8988T (cell line): ENCODE results near the gene ZMYND19.
"Not testable (repeated sequence)": the region's sequence is repeated elsewhere in the genome, so short reads cannot be mapped to it uniquely, and the experiment has no call there.

Experiments
- DNase-seq: peaks from one replicate; pipeline ENCODE4 v3.0.0; 2011

ZMYND19 gene

DNA sequence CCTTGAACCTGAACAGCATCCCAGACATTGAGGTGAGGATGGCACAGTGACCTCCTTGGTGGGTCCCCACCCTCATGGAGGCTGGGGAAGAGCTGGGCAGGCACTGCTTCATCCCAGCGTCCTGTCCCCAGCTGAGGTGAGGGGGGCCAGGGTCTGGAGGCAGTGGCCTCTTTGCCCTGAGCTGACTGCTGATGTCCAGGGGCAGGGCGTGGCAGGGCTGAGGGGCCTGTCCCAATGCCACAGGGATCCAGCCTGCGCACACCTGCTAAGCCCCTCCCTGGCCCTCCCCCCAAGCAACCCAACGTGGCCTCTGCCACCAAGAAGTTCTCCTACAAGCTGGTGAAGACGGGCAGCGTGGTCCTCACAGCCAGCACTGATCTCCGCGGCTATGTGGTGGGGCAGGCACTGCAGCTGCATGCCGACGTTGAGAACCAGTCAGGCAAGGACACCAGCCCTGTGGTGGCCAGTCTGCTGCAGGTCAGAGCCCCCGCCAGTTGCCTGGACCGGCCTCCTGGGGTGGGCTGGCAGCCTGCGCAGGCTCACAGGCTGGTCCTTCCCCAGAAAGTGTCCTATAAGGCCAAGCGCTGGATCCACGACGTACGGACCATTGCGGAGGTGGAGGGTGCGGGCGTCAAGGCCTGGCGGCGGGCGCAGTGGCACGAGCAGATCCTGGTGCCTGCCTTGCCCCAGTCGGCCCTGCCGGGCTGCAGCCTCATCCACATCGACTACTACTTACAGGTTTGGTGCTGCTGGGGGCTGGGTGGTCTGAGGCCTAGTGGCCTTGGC lies 23.6 kb upstream of the ZMYND19 start:
- no peak for DNase-seq

DNA sequence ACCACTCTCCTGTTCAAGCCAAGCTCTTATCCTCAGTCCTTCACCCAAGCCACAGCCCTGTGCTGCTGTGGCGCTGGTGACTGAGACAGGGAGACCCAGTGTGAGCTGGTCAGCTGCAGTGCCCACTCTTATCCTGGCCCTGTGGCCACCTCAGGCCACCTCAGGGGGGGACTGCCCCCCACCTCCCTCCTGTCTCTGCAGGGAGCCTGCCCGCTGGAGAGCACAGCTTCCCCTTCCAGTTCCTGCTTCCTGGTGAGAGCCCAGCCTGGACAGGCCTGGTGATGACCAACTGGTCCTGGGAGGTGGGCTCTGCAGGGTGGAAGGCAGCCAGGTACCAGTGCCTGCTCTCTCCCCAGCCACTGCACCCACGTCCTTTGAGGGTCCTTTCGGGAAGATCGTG lies 22.9 kb upstream of the ZMYND19 start:
- DNase-seq, result no peak

- no peak for DNase-seq
These were observed 22.4 kb upstream of the ZMYND19 start for GRCh38 chr9:137612741-137613142.

DNA sequence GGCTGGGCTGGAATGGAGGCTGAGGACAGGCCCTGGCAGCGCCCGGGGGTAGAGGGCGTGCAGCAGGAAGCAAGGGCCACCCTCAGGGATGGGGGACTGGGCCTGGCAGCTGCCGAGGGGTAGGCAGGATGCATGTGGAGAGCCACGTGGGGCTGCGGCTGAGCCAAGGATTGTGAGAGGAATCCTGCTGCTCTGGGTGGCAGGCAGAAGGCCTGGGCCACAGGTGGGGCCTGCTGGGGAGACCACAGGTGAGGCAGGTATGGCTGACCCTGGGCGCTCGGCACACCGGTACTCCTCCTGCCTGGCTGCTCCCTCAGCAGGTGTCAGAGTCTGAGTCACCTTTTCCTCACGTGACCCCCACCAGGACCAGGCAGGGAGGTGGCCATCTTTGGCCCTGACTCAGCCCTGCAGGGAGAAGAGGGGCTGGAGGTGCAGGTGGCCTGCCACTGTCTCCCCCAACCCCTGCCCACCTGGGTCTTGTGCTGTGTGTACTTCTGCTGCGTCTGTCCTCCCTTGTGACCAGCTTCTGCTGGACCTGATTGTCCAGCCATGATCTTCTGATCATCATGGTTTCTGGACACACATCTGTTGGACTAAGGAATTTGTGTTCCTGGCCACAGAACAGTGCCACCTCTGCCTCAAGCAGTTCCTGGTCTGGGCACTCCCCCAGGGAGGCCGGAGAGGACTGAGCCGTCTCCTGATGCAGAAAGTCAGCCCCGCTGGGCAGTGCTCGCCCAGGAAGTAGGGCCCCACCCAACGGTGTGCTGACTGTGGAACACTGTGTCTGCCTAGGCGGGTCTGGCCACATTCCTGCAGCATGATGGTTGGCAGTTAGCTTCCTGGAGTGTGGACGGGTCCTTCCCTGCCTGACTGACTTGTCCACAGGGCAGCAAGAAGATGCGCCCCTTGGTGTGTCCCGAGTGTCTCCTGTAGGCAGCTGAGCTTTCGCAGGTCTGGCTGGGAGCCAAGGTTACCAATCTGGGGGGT lies 21.6 kb upstream of the ZMYND19 start:
- DNase-seq, result peak; percentile 97

DNA sequence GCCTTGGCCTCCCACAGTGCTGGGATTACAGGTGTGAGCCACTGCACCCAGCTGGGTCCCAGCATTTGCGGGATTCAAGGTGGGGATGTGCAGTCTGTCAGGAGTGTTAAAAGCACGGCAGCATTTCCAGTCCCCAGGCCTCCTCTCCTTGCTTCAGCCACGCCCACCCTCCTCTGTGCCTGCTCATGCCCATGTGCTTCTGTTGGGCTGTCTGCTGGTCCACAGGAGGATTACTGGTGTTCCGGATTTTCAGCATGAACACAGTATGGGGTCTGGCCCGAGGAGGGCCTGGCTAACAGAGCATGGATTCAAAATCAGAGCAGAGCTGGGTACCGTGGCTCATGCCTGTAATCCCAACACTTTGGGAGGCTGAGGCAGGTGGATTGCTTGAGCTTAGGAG lies 20.6 kb upstream of the ZMYND19 start:
- DNase-seq, result no peak

DNA sequence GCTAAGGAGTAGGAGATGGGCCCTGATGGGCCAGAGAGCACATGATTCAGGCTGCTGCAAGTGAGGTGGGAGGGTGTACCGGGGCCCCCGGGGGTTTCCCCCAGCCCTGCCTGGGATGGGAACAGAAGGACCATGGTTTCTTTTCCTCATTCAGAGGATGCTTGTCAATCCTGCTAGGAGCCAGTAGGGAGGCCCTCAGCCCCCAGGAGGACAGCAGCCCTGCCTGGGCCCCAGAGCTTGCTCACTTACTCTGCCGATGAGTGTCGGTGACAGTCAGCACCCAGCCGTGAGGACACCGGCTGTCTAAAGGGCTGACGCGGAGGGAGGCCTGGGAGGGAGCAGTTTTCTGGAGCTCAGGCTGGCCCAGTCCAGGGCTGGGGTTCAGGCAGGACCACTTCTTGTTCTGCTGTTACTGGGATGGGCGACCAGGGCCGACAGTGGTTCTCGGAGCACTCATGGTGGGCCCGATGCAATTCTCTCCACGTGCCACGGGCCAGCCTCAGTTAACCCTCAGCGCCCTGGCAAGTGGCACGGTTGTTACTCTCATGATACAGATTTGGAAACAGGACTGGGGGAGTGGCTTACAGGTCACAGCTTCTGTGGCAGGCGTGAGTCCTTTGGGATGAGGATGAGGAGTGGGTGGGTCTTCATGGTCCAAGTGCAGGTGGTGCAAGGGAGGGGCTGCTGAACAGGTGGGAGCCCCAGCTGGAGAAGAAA lies 17.0 kb upstream of the ZMYND19 start:
- DNase-seq, result no peak

DNA sequence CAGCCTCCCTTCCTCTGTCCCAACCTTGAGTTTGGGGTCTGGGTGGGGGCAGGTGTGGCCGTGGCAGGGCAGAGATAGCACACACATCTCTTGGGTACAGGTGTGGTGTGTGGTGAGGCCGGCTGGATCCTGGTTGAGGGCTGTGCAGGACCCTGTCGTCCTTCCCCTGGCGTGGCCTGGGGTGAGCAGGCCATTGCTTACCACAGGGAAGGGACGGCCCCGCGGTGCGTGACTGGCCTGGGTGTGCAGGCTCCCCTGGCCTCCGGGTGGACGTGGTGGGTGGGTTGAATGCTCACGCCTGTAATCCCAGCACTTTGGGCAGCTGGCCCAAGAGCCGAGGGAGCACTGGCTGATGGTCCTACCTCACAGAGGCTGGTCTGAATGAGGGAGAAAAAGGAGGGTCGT lies 16.4 kb upstream of the ZMYND19 start:
- no peak for DNase-seq

GRCh38 chr9:137606005-137606621 lies 15.8 kb upstream of the ZMYND19 start:
- peak; percentile 26 for DNase-seq

- DNase-seq, result peak; percentile 83
These were observed 15.1 kb upstream of the ZMYND19 start, which contains the start of gene ARRDC1 for GRCh38 chr9:137605121-137606004. TSS of gene ARRDC1 (plus strand) at chr9:137605686. CDS start at chr9:137605718, 32 bp downstream.

DNA sequence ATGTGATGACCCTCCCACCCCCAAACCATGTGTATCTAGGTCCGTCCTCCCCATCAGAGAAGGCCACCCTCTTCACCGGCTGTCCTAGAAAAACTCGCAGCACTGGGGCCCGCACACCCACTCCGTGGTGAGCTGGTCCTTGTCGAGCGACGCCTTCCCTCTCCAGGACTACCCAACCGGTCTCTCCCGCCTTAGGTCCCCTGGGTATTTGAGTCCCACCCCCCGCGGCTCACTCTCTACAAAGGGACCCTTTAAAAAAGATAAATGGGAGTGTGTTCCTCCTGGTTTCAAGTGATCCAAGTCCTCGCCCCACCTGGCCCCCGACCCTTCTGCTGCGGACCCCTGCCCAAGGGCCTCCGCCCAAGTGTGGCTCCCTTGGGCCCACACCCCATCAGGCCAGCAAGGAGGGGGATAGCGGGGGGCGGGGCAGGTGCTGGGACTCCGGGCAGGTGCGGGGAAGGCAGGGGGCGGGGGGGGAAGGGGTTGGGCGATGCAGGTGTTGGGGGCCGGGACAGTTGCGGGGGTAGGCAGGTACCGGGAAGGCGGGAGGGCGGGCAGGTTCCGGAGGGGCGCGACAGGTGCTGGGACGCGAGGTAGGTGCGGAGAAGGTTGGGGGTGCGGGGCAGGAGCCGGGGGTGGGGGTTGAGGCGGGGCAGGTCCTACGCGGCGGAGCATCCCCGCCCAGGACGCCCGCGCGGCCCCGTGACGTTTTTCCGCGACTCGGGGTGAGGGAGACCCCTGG lies 14.2 kb upstream of the ZMYND19 start:
- no peak for DNase-seq

DNA sequence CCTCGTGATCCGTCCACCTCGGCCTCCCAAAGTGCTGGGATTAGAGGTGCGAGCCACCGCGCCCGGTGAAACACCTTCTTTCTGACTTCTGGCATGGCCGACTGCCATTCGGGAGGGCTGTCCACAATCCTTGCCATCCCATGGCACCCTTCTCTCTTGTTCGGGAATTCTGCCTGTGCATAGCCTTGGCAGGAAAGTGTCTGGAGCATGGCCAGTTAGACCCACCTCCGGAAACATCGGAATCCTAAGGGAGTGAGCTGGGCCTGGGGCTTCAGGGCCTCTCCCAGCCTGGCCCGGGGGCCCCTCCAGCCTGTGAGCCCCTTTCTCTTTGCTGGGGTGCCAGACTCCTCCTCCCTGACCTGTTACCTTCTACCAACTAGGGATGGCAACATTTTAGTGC lies 13.6 kb upstream of the ZMYND19 start:
- no peak for DNase-seq

- DNase-seq, result no peak
These were observed 12.3 kb upstream of the ZMYND19 start for GRCh38 chr9:137602661-137603060.

GRCh38 chr9:137598943-137599342 lies 8.6 kb upstream of the ZMYND19 start:
- DNase-seq, result no peak

DNA sequence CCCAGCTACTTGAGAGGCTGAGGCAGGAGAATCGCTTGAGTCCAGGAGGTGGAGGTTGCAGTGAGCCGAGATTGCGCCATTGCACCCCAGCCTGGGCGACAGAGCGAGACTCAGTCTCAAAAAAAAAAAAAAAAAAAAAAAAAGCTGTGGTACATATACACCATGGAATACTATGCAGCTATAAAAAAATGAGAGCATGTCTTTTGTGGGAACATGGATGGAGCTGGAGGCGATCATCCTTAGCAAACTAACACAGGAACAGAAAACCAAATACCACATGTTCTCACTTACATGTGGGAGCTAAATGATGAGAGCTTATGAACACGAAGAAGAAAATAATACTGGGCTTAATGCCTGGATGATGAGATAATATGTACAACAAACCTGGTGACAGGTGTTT lies 6.3 kb upstream of the ZMYND19 start:
- not testable (repeated sequence) for DNase-seq

DNA sequence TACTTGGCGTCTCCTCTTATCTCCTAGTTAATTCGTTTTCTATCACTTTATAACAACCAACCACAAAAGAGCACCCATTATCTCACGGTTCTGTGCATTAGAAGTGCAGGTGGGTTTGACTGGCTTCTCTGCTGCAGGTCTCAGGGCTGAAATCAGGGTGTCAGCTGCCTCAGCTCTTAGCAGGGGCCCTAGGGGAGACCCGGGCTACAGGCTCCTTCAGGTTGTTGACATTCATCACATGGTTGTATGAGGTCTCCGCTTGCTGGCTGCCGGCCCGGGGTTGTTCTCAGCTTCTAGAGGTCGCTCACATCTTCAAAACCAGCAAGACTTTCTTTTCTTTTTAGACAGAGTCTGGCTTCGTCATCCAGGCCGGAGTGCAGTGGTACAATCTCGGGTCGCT lies 2.9 kb upstream of the ZMYND19 start:
- no peak for DNase-seq

GRCh38 chr9:137592767-137593166 lies 2.5 kb upstream of the ZMYND19 start:
- no peak for DNase-seq

DNA sequence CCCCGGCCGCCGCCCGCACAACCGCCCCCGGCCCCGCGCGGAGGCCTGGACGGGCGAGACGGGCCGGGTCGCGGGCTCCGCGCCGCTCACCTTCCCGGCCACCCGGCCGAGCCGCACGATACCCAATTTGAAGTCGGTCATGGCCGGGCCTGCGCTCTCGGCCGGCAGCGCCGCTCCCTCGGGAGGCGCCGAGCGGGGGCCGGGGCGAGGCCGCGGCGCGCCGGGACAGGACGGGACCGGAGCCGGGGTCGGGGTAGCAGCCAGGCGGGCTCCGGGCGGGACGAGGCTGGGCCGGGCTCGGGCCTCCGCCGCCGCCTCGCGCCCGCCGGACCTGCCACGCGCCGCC lies 216 bp downstream of the ZMYND19 start:
- DNase-seq, result no peak

DNA sequence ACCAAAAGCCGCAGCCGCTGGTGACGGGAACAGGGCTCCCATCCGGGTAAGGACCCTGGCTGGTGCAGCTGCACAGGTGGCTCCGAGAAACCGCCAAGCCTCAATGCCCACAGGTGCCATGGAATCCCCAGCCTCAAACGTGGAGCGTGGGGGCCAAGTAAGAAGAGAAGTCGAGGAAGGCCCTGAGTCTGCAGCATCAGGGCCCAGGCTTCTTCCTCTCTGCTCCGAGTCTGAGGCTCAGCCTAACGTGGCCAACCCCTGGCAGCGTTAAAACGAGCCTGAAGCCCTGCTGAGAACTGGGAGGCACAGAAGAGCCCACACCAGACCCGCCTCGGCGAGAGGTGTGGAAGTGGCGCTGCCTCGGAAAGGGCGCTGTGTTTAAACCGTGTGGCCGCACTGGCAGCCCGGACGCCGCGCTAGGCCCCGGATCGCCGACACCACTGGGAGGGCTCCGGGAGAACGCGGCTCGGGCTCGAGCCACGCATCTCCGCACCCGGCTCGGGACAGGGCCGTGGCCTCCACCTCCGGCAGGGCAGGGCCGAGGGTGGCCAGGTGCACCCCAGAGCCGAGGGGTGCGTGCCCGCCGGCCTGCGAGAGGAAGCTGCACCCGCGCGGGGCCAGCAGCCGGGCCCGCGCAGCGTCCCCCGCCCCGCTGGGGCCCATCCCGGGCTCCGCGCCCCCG lies 730 bp downstream of the ZMYND19 start:
- DNase-seq, result peak; percentile 29

DNA sequence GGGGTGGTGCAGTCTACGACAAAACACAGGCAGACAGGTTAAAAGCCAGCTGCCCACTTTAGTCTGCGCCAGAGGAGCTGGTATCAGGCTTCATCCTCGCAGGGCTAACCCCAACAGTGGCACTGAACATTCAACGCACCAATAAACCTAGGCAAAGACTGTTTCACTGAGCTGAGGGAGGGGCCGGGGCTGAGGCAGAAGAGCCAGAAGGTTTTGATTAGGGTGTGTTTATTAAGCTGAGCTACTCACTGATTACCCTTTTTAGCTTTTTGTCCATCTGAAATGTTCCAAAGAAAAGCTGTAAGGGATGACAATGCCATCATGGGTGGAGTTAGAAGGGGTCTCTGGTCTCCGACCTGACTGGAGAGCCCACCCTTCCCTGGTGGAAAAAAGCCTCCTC lies 1.4 kb downstream of the ZMYND19 start:
- DNase-seq, result no peak

- DNase-seq, result no peak
These were observed 2.0 kb downstream of the ZMYND19 start for GRCh38 chr9:137588311-137588710.
